Chondrocyte (in vitro differentiated cells): ENCODE measurements around the gene GRAMD4. TPM values are rescaled to one million over a fixed set of nuclear protein-coding genes. Genes with fewer than 3 reads are reported as not detected.

ENCODE experiments used
- DNase-seq: peaks from one replicate; pipeline ENCODE4 v3.0.0; 2021; ENCODE audit warnings: mixed read lengths, low spot score
- H3K27ac Mint-ChIP-seq: one replicate; pipeline ENCODE4 v1.8.0; 2021; ENCODE audit warnings: mild to moderate bottlenecking, moderate library complexity, mixed read lengths; ENCODE audit not compliant: unreplicated experiment
- H3K27me3 Mint-ChIP-seq: 2 replicates; pipeline ENCODE4 v1.8.0; 2021; ENCODE audit warnings: low read depth, mixed read lengths
- H3K36me3 Mint-ChIP-seq: 2 replicates; pipeline ENCODE4 v1.8.0; 2021; ENCODE audit warnings: low read depth, mixed read lengths
- H3K4me1 Mint-ChIP-seq: 2 replicates; pipeline ENCODE4 v1.8.0; 2021; ENCODE audit warnings: low read depth, mild to moderate bottlenecking, mixed read lengths
- H3K4me3 Mint-ChIP-seq: one replicate; pipeline ENCODE4 v1.8.0; 2021; ENCODE audit warnings: mild to moderate bottlenecking, moderate library complexity, mixed read lengths; ENCODE audit not compliant: unreplicated experiment
- H3K9me3 Mint-ChIP-seq: 2 replicates; pipeline ENCODE4 v1.8.0; 2021; ENCODE audit warnings: low read depth, mixed read lengths
- CTCF ChIP-seq: fragments of 200-600 bp; sonication (generic); IDR thresholded peaks from 2 replicates; pipeline ENCODE4 v1.5.0; 2021; ENCODE audit warnings: antibody characterized with exemption, mild to moderate bottlenecking, moderate library complexity
- total RNA-seq: library from RNA; stranded (reverse); gene quantifications from 3 replicates; pipeline ENCODE4 v1.2.1, GENCODE V29; 2021

GRAMD4 gene
- total RNA-seq, 1 donor from 2014 or later: 31.7 TPM

- H3K4me3 Mint-ChIP-seq: no peak overlapping the region
- DNase-seq: peak; percentile 74
- peaks cover 20% of the 10 kb centered on the region for H3K36me3 Mint-ChIP-seq
- H3K4me1 Mint-ChIP-seq: no peaks in the 10 kb centered on the region
- H3K27ac Mint-ChIP-seq: no peak overlapping the region
- no peaks in the 10 kb centered on the region for H3K27me3 Mint-ChIP-seq
- H3K9me3 Mint-ChIP-seq: no peaks in the 10 kb centered on the region
- TF ChIP-seq CTCF: no peak
These were observed 76.0 kb downstream of the GRAMD4 start for GRCh38 chr22:46696229-46696518.

- no peaks in the 10 kb centered on the region for H3K9me3 Mint-ChIP-seq
These were observed 76.4 kb downstream of the GRAMD4 start for GRCh38 chr22:46696614-46697013.

GRCh38 chr22:46697811-46698515, 77.8 kb downstream of the GRAMD4 start:
- no peaks in the 10 kb centered on the region for H3K27me3 Mint-ChIP-seq
- no peak for TF ChIP-seq CTCF
- no peaks in the 10 kb centered on the region for H3K4me1 Mint-ChIP-seq
- H3K4me3 Mint-ChIP-seq: no peak overlapping the region
- H3K36me3 Mint-ChIP-seq: peaks cover 19% of the 10 kb centered on the region
- no peaks in the 10 kb centered on the region for H3K9me3 Mint-ChIP-seq
- H3K27ac Mint-ChIP-seq: no peak overlapping the region
- DNase-seq: peak; percentile 87

More at GRCh38 chr22:46696614-46697013, 76.4 kb downstream of the GRAMD4 start:
- no peak for TF ChIP-seq CTCF
- DNase-seq: peak; percentile 53
- no peak overlapping the region for H3K27ac Mint-ChIP-seq
- no peaks in the 10 kb centered on the region for H3K4me1 Mint-ChIP-seq
- H3K27me3 Mint-ChIP-seq: no peaks in the 10 kb centered on the region
- peaks cover 19% of the 10 kb centered on the region for H3K36me3 Mint-ChIP-seq
- H3K4me3 Mint-ChIP-seq: no peak overlapping the region

- Mint-ChIP-seq H3K27ac (no peak overlapping the region), H3K27me3 (no peaks in the 10 kb centered on the region), H3K9me3 (no peaks in the 10 kb centered on the region), H3K36me3 (peaks cover 19% of the 10 kb centered on the region), H3K4me3 (no peak overlapping the region), H3K4me1 (no peaks in the 10 kb centered on the region)
- TF ChIP-seq CTCF: no peak
- DNase-seq: peak; percentile 72
These were observed 78.9 kb downstream of the GRAMD4 start for GRCh38 chr22:46699091-46699490.

- Mint-ChIP-seq H3K36me3 (peaks cover 23% of the 10 kb centered on the region), H3K9me3 (no peaks in the 10 kb centered on the region), H3K27ac (no peak overlapping the region), H3K4me3 (no peak overlapping the region), H3K27me3 (no peaks in the 10 kb centered on the region), H3K4me1 (no peaks in the 10 kb centered on the region)
- DNase-seq: peak; percentile 92
- TF ChIP-seq CTCF: no peak
These were observed 81.1 kb downstream of the GRAMD4 start for GRCh38 chr22:46701262-46701661.
